ENCODE measurements around the gene GAMT.

GRCh38 chr19:1361601-1362386 lies 39.5 kb downstream of the GAMT start:
- TF ChIP-seq GATA2 (IDR thresholded peaks at IDR 0.05; ENCODE audit: low read depth, low read length): no peak
- TF ChIP-seq GATA3 (IDR thresholded peaks at IDR 0.05; ENCODE audit: low read depth, low read length): no peak
